ENCODE results near the gene HCRTR1. TPM values are rescaled to one million over a fixed set of nuclear protein-coding genes. Genes with fewer than 3 reads are reported as not detected.

Gene HCRTR1
- total RNA-seq, 2 donors from 2014 or later = not detected

GRCh38 chr1:31661856-31662255 lies 44.4 kb downstream of the HCRTR1 start:
- H3K27me3 ChIP-seq = no peaks in the 10 kb centered on the region
- no peaks in the 10 kb centered on the region for H3K9me3 ChIP-seq
- no peak overlapping the region for H3K4me3 ChIP-seq
- no peaks in the 10 kb centered on the region for H3K36me3 ChIP-seq
- no peak overlapping the region for H3K9ac ChIP-seq (ENCODE audit: low read depth in 2 of 2, low read length in 2 of 2)
- intact Hi-C loops (cut with DNase I) = loop anchor here (2.0 to 5.0 kb wide), 3 partner anchors 45 to 127 kb away; no protein-coding TSS in a partner anchor
- DNase-seq = no peak
- H3K4me1 ChIP-seq = peaks cover 3% of the 10 kb centered on the region
- H3K27ac ChIP-seq = no peak overlapping the region
- TF ChIP-seq CTCF (IDR thresholded peaks at IDR 0.05) = no peak

- no peak for TF ChIP-seq CTCF (IDR thresholded peaks at IDR 0.05)
- no peak overlapping the region for H3K9ac ChIP-seq (ENCODE audit: low read depth in 2 of 2, low read length in 2 of 2)
- no peaks in the 10 kb centered on the region for H3K27me3 ChIP-seq
- intact Hi-C loops (cut with DNase I) = loop anchor here (2.0 to 5.0 kb wide), 3 partner anchors 45 to 126 kb away; no protein-coding TSS in a partner anchor
- no peaks in the 10 kb centered on the region for H3K9me3 ChIP-seq
- DNase-seq = no peak
- no peaks in the 10 kb centered on the region for H3K36me3 ChIP-seq
- peaks cover 5% of the 10 kb centered on the region for H3K4me1 ChIP-seq
- no peak overlapping the region for H3K4me3 ChIP-seq
- no peak overlapping the region for H3K27ac ChIP-seq
Measured at GRCh38 chr1:31662463-31662862, 45.0 kb downstream of the HCRTR1 start.

GRCh38 chr1:31663622-31664452 lies 46.3 kb downstream of the HCRTR1 start:
- no peak overlapping the region for H3K4me3 ChIP-seq
- no peak overlapping the region for H3K27ac ChIP-seq
- DNase-seq = peak; percentile 65
- H3K27me3 ChIP-seq = no peaks in the 10 kb centered on the region
- TF ChIP-seq CTCF (IDR thresholded peaks at IDR 0.05) = peak; percentile 92
- intact Hi-C loops (cut with DNase I) = loop anchor here (2.0 to 5.0 kb wide), 3 partner anchors 43 to 125 kb away; no protein-coding TSS in a partner anchor
- H3K9me3 ChIP-seq = no peaks in the 10 kb centered on the region
- no peak overlapping the region for H3K9ac ChIP-seq (ENCODE audit: low read depth in 2 of 2, low read length in 2 of 2)
- peaks cover 5% of the 10 kb centered on the region for H3K4me1 ChIP-seq
- H3K36me3 ChIP-seq = no peaks in the 10 kb centered on the region

- Histone ChIP-seq H3K27ac (no peak overlapping the region), H3K4me3 (no peak overlapping the region), H3K36me3 (no peaks in the 10 kb centered on the region), H3K27me3 (no peaks in the 10 kb centered on the region), H3K9me3 (no peaks in the 10 kb centered on the region), H3K9ac (ENCODE audit: low read depth in 2 of 2, low read length in 2 of 2) (no peak overlapping the region), H3K4me1 (peaks cover 8% of the 10 kb centered on the region)
- DNase-seq = no peak
- intact Hi-C loops (cut with DNase I) = loop anchor here (5.0 kb wide), 1 partner anchor 43 kb away; no protein-coding TSS in a partner anchor
- no peak for TF ChIP-seq CTCF (IDR thresholded peaks at IDR 0.05)
Measured at GRCh38 chr1:31664528-31664927, 47.0 kb downstream of the HCRTR1 start.

GRCh38 chr1:31665234-31665878 lies 47.9 kb downstream of the HCRTR1 start:
- no peak for DNase-seq

More at GRCh38 chr1:31665234-31665878, 47.9 kb downstream of the HCRTR1 start:
- Histone ChIP-seq H3K36me3 (no peaks in the 10 kb centered on the region), H3K27me3 (no peaks in the 10 kb centered on the region), H3K27ac (peak overlapping the region; percentile 62), H3K4me1 (peaks cover 8% of the 10 kb centered on the region), H3K4me3 (no peak overlapping the region), H3K9me3 (no peaks in the 10 kb centered on the region), H3K9ac (ENCODE audit: low read depth in 2 of 2, low read length in 2 of 2) (no peak overlapping the region)
- intact Hi-C loops (cut with DNase I) = no loop called here
- no peak for TF ChIP-seq CTCF (IDR thresholded peaks at IDR 0.05)

All from colonic mucosa (tissue), 4 donors.